ENCODE data around the gene CCDC179.

- TF ChIP-seq, protein P1, sequence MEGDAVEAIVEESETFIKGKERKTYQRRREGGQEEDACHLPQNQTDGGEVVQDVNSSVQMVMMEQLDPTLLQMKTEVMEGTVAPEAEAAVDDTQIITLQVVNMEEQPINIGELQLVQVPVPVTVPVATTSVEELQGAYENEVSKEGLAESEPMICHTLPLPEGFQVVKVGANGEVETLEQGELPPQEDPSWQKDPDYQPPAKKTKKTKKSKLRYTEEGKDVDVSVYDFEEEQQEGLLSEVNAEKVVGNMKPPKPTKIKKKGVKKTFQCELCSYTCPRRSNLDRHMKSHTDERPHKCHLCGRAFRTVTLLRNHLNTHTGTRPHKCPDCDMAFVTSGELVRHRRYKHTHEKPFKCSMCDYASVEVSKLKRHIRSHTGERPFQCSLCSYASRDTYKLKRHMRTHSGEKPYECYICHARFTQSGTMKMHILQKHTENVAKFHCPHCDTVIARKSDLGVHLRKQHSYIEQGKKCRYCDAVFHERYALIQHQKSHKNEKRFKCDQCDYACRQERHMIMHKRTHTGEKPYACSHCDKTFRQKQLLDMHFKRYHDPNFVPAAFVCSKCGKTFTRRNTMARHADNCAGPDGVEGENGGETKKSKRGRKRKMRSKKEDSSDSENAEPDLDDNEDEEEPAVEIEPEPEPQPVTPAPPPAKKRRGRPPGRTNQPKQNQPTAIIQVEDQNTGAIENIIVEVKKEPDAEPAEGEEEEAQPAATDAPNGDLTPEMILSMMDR (IDR thresholded peaks at IDR 0.05) = no peak
- TF ChIP-seq EP300 (IDR thresholded peaks at IDR 0.05) = no peak
Measured at GRCh38 chr11:22828373-22828772, 31.9 kb downstream of the CCDC179 start.

Measured in esophagus muscularis mucosa (tissue), 3 donors.